Measurements from ENCODE around the gene NMU.
"Not testable (repeated sequence)": the region's sequence is repeated elsewhere in the genome, so short reads cannot be mapped to it uniquely, and the experiment has no call there.

Gene NMU

GRCh38 chr4:55553441-55554201, 82.5 kb downstream of the NMU start:
- no peak for DNase-seq

DNA sequence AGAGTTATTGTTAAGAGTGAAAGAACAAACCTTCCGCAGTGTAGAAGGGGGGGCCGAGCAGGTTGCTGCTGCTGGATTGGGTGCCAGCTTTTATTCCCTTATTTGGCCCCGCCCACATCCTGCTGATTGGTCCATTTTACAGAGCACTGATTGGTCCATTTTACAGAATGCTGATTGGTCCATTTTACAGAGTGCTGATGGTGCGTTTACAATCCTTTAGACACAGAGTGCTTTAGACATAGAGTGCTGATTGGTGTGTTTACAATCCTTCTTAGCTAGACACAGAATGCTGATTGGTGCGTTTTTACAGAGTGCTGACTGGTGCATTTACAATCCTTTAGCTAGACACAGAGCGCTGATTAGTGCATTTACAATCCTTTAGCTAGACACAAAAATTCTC, 84.1 kb downstream of the NMU start:
- DNase-seq, result not testable (repeated sequence)

DNA sequence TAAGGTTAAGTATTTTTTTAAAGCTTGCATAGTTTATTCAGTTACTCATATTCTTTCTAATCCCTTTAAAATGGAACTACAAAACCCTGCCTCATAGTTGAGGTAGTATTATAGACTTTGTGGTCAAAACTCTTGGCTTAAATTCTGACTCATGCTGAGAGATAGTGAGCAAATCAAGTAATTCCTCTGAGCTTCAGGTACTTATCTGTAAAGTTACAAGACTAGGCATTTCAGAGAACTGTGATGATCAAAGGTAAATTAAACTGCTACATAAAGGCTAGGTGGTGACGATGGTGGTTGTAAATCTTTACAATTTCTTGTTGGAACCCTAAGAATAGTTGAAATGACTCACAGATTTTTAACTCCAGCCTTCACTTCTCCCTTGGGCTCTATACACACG, 86.2 kb downstream of the NMU start:
- DNase-seq, result no peak

DNA sequence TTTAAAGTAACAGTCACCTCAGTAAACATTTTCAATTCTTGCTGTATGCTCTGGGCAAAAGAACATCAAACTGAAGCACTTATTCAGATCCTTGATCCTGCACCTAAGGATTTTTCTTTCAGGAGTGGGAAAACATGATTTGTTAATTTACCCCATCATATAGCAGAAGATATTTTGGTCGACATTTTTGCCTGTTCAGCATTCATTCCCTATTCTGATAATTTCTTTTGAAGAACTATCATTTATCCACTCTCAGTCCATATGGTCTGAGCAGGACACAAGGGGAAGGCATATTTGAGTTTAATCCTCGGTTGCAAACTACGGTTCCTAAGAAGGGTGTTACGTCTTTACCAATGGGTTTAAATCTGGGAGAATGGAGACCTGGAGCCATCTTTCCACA, 88.2 kb downstream of the NMU start:
- peak; percentile 24 for DNase-seq

DNA sequence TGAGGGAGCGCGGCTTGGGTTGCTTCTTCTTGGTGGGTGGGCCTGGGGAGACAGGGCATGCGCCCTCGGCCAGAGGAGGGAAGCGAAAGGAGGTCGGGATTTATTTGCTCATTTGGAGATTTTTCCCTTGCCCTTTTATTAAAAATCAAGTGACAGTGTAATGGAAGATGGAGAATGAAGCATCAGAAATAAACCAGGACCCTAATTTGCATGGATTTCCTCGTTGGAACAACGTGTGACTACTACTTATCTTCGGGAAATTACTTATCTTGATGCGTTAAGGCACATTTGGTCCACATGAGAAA, 88.7 kb downstream of the NMU start:
- DNase-seq, result peak; percentile 92

GRCh38 chr4:55546756-55547465, 89.2 kb downstream of the NMU start, which contains the start of gene CLOCK:
CLOCK (minus strand) TSS chr4:55546909; CDS start chr4:55482785, 64,124 bp downstream.
- DNase-seq, result peak; percentile 97

DNA sequence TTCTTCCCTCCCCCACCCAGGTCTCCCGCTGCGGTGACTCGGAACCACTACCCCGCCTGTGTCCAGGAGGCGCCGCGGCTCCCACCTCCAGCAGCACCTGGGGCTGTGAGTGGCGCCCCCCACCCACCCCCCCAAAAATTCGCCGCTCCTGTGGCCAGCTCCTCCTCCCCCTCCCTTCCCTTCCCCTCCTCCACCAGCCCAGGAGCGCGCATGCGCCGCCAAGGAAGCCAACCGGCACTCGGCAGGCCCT, 89.7 kb downstream of the NMU start:
- DNase-seq, result no peak

DNA sequence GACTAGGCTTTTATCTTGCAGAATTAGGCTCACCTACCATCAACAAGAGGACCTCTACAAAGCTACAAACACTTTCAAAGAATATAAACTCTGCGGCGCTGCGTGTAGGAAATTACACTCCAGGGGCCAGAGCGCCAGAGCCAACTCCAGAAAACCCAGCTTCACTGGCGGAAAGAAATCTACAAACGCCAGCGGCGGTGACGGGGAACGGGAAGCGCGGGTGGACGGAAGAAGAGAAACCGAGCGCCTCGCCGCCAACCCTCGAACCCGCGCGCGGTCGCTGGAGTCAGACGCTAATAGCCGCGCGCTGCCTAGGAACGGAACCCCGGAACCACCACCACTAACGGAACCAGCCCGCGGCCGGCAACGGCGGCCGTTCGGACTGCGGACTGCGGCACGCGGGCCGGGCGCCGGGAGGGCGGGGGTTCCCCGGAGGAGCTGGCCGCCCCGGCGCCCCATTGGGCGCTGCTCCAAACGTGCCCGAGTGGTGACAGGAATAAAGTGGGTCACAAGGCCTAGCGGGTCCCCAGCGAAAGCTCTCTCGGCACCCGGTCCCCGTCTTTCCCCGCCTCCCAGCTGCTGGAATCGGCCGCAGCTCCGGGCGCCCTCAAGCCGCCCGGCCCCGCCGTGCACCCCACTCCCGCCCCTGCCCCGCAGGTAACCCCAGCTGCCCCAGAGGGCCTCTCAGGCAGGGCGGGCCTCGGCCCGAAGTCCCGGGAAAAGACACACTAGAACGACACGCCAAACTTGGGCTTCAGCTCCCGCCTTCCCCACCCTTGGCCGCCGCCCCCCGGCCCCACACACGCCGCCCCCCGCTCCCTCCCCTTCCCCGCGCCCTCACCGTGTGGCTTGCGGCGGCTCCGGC, 90.2 kb downstream of the NMU start:
- peak; percentile 91 for DNase-seq

Data from eye (tissue), 1 donor.